ENCODE results near the gene AUP1.
"Not testable (repeated sequence)": the region's sequence is repeated elsewhere in the genome, so short reads cannot be mapped to it uniquely, and the experiment has no call there.

Gene AUP1, protein sequence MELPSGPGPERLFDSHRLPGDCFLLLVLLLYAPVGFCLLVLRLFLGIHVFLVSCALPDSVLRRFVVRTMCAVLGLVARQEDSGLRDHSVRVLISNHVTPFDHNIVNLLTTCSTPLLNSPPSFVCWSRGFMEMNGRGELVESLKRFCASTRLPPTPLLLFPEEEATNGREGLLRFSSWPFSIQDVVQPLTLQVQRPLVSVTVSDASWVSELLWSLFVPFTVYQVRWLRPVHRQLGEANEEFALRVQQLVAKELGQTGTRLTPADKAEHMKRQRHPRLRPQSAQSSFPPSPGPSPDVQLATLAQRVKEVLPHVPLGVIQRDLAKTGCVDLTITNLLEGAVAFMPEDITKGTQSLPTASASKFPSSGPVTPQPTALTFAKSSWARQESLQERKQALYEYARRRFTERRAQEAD

DNA sequence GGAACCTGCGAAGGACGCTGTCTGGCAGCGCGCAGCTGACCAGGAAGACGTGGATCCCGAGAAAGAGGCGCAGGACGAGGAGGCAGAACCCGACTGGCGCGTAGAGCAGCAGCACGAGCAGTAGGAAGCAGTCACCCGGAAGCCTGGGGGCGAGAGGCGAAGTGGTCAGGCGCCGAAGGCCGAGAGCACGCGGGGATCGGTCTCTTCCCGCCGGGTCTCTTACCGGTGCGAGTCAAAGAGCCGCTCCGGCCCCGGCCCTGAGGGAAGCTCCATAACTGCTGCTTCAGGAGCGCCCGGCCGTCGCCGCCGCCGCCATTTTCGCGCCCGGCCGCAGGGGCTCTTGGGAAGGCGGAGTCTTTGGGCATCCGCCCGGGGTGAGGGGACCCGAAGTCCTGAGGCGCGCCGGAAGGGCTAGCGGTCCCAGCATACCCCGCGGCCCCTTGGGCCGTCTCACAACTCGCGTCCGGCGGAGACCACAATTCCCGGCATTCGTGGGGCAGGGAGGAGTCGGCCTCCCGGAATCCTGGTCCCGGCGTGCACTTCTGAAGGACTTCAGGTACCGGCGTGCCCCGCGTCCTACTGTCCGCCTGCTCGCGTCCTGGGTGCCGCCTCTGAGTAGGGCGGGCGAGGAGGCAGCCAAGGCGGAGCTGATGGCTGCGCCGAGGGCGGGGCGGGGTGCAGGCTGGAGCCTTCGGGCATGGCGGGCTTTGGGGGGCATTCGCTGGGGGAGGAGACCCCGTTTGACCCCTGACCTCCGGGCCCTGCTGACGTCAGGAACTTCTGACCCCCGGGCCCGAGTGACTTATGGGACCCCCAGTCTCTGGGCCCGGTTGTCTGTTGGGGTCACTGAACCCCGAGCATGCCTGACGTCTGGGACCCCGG, at the start of gene AUP1, which contains the start of gene HTRA2:
Gene AUP1, minus strand, starts transcription at position 350 of the 882 bp plus-strand sequence. Its CDS starts 77 bp downstream, at position 273.
Gene HTRA2, plus strand, starts transcription at position 577 of the 882 bp plus-strand sequence. Its CDS starts 74 bp downstream, at position 651.
- DNase-seq (ENCODE audit: low read depth, low spot score) = peak; percentile 98

DNA sequence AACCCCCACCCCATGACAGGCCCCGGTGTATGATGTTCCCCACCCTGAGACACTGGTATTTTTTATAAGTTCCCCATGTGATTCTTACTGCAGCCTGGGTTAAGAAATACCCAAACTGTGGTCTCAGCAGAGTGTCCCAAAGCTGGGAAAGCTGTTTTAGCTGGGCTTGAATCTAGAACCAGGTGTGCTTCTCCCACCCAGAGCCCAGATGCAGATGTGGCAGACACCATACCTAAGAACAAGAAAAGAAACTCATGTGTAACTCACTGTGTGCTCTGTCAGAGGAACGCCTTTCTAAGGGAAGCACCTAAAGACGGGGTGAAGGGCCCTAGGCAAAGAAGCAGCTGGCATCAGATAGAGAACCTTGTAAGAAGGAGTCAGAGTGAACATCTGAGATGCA, 48.9 kb upstream of the AUP1 start:
- no peak for DNase-seq (ENCODE audit: low read depth, low spot score)

DNA sequence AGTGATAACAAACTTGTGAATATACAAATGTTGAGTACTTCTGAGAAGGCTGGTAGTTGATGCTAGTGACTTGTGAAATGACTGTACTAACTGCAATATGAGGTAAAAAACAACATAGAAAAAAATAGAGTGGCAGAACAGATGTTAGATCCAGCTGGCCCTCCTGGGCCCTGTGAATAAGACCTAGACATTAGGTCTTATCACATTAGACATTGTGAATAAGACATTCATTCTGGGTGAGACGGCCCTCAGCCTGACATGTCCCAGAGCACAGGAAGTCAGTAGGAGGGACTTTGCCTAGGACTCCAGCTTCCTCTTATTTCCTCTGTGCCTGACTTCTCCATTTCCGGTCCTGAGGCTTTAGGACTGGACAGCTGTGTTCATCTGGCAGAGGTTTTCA, 47.9 kb upstream of the AUP1 start:
- no peak for DNase-seq (ENCODE audit: low read depth, low spot score)

DNA sequence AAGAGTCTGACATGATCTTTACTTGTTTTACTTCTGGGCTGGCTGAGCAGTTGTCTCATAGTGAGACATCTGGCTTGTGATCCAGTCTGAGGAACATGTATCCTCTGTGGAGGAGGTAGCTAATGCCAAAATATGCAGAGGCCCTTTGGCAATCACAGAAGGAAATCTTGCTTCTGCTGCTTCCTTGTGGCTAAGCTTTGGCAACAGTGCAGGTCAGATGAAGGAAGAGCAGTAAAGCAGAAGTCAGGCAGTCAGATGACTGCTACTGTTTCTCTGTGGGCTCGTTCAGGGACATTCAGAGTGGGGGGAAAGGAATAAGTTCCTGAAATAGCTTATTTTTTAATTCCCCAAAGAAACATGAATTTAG, 47.3 kb upstream of the AUP1 start:
- no peak for DNase-seq (ENCODE audit: low read depth, low spot score)

DNA sequence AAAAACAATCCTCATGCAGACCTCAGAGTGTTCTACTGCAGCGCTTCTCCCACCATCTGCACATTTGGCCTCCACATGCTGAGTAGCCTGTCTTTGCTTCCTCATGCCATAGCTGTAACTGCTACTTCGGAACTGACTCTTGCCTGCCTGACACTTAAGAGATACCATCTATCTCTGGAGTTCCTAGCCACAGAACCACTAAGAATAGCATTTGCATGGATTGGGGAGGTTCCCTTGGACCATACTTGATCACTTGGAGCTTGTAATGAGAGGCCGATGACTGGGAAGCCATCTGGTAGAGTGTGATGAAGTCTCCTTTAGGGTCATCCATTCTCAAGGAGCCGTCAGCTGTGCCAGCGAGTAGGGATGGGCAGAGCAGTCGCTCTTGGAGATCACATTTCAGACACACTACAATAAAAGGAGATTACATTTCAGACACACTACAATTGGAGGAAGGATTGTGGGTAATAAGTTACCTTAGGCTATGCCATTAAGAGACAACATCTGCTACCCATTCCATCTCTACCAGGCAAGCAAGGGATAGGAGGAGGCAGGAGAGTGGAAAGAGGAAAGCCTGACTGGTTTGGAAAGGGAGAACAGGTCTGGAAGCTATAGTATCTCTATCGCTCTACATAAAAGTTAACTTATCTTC, 46.8 kb upstream of the AUP1 start:
- DNase-seq (ENCODE audit: low read depth, low spot score) = no peak

DNA sequence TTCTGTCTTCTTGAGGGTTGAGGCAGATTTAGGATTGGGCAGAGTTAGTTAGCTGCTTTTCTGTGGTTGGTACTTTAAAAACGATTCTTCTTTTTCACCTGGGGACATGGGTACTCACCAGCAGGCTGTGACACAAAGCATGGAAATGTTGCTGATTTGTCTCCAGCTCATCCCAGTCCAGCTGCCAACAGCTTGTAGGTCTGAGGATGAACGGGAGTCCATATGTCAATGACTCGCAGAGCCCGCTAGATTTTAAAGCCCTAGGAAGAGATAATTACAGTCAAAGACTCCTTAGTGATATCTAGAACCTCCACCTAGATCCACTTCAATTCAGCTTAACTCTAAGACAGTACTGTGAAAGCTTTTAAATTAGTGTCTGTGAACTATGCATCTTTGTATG, 45.8 kb upstream of the AUP1 start:
- no peak for DNase-seq (ENCODE audit: low read depth, low spot score)

DNA sequence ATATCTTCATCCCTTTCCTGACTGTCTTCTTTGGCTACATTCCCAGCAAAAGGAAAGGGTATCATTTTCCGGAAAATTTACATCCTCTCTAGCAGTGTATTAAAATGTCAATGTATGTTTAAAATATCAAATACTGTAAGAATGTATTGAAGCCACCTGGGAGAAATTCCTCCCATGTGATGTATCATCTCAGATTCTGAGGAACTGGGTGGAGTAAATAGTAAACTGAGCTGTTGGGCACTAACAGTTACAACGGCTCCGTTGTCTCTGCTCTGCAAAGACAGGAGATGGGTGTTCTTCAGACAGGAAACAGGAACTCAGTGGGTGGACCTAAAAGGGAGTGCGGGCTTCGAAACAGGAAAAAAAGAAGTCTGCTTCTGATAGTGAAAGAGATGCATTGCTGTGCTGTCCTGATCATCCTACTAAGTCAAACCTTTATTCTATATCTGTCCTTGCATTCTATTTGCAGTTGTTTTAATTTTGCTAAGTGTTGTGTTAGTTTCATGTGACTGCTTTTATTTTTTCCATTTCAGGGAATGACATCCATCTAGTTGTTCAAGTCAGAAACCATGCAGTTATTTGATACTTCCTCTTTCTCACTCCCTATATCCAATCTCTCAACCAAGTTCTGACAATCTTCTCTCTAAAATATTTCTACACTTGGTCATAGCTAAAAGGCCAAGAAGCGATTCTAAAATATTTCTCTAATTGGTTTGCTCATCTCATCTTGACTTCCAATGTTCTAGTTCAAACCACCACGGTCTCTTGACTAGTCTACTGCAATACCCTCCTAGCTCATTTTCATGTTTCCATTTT, 44.4 kb upstream of the AUP1 start:
- no peak for DNase-seq (ENCODE audit: low read depth, low spot score)

DNA sequence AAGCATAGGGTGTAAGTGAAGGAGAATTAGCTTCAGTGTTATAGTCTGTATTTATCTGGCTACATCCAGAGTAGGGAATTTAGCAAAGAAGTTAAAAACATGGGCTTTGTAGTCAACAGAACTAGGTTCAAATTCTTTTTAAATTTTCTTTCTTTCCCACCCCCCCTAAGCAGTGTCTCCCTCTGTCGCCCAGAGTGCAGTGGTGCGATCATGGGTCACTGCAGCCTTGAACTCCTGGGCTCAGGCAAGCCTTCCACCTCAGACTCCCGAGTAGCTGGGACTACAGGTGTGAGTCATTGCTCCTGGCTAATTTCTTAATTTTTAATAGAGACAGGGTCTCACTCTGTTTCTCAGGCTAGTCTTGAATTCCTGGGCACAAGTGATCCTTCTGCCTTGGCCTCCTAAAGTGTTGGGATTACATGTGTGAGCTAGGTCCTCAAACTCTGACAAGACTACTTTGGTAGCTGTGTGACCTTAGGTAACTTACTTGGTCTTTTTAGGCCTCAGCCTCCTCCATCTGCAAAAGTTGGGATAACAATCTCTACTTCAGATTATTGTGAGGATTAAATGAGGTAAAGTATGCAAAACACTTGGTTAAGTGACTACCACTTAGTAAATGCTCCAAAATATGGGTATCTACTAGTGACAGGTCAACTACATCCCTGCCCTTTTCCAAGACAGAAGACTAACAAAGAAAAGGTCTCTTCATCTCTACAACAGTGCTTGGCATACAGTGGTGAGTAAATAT, 42.8 kb upstream of the AUP1 start:
- DNase-seq (ENCODE audit: low read depth, low spot score) = no peak

DNA sequence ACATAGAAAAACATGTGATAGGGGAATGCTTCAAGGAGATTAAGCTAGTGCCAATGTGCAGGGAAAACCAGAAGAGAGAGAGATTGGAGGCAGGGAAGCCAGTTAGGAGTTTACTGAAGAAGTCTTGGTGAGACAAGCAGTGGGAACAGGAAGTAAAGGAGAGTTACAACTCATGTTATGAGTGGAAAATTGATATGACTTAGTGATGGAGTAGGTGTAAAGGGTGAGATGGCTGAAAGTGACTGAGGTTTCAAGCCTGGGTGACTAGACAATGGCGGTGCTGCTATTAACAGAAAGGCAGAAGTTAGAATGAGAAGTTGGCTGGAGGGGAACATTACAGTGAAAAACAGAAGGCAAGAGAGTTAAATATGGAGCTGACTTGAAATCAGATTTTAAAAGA, 41.6 kb upstream of the AUP1 start:
- DNase-seq (ENCODE audit: low read depth, low spot score) = no peak

DNA sequence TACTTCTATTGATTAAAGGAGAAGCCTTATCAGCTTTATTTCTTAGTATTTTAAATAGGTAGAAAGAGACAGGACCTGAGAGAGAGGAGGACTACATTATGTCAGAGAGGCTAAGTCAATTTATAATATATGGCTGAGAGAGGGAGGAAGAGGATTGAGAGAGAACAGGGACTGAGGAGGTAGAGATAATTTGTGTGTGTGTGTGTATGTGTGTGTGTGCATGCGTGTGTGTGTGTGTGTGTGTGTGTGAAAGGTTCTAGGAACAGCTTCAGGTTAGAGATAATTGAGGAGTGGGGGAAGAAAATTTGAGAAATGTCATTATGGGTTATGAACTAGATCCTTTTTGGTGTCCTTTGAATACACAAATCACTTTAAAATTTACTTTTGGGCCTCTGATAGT, 40.2 kb upstream of the AUP1 start:
- DNase-seq (ENCODE audit: low read depth, low spot score) = no peak

DNA sequence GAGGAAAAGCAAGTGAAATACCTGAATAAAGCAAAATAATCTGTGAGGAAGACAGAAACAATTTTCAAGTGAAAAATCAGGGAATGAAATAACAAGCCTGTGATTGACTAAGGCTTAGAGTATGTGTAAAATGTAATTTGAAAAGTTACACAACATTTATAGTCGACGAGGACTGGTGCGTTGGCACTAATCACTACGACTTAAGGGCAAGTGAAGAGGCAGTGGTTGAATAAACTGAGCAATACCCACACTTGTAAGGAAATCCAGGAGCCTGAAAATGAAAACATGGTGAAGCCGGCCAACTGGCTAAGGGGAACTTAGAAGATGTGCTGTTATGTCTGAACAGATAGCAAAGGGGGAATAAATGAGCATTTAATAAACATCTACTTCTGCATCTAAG, 38.4 kb upstream of the AUP1 start:
- DNase-seq (ENCODE audit: low read depth, low spot score) = no peak

DNA sequence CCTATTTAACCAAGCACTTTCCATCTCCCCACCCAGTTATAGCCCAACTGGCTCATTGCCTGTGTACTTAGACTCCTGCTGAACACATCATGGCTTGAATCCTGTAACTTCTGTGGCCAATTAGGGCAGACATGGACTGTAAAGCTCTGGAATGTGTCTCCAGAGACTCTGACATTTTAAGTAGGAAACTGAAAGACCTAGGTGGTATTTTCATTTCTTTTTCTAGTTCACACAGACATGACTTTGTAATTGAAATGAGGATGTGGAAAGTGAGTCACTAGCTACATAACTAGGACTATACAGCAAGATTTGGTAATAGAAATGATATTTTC, 37.2 kb upstream of the AUP1 start:
- DNase-seq (ENCODE audit: low read depth, low spot score) = no peak

DNA sequence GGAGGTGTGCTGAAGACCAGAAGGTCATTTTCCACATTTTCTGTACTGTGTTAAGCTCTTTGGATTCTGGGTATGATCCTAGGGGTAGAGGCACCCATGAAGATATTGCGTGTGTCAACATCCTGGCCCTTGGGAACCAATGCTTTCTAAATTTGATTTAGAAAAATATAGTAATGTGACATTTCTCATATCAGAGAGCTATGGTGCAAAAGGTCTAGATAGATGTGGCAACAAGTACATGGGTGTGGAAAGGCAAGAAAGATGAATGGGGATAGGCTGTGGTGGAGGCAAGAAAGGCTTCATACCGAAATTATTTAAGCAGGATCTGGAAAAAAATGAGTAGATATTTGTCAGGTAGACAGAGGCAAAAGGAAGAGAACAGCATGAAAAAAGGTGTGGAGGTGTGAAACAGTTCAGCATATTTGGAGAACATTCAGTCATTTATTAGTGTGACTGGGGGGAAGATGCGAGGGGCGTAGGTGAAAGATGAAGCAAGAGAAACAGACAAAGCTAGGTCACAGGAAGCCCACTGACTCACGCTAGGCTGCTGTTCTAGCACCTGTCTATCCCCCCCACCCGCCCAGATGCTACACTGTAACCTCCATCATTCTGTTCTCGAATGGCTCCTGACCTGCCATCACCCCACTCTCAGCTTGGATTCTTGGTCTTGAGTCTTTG, 36.7 kb upstream of the AUP1 start:
- no peak for DNase-seq (ENCODE audit: low read depth, low spot score)

DNA sequence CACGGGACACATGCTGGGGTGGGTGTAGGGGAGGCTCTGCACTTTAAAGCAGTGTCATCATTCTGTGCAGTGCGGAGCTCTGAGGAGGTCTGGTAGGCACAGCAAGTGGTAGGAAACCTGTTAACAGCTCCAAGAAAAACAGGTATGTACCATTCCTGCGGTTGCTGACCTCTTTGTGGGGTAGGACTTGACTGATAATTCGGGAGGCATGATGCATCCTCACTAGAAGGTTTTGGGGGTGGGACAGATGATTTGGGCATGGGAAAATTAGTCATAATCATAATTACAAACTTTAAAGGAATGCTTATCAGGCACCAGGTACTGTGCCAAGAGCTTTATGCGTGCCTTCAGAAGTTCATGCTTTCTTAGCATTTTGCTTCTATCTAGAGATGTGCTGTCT, 34.7 kb upstream of the AUP1 start:
- DNase-seq (ENCODE audit: low read depth, low spot score) = no peak

DNA sequence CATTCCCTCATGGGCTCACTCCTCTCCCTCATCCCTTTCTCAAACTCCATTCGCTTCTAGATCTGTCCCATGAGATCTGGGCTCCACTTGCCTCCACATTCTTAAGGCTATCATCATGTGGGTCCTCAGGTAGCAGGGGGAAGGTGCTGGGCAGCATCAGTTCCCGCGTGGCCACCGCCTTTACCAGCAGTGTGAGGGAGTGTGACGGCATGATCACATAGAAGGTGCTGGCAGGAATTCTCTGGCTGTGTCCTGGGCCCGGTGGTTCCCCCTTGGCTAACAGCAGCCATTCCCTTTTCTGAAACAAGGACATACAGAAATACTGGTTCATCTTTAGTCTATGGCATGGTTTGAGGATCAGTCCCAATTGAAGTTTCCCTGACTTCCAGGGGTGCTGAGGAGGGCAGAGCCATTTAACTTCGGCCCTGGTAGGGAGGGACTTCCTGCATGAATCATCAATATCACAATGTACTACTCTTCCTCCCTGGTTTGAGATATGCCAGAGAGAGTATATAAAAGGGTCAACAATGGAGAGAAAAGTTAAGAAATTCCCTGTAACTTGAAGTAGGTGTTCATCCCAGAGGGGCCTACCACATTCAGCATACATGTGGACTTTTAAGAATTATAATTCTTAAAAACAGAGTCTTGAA, 32.7 kb upstream of the AUP1 start:
- no peak for DNase-seq (ENCODE audit: low read depth, low spot score)

DNA sequence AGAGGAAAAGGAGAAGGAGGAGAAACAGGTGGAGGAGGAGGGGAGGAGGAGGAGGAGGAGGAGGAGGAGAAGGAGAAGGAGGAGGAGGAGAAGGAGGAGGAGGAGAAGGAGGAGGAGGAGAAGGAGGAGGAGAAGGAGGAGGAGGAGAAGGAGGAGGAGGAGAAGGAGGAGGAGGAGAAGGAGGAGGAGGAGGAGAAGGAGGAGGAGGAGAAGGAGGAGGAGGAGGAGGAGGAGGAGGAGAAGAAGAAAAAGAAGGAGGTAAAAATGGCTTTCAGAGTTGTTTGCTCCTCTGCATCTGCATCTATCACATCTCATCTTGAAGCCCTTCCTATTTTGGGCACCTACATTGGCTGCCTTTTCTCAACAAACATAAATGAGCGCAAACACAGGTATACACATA, 31.5 kb upstream of the AUP1 start:
- DNase-seq (ENCODE audit: low read depth, low spot score) = not testable (repeated sequence)

DNA sequence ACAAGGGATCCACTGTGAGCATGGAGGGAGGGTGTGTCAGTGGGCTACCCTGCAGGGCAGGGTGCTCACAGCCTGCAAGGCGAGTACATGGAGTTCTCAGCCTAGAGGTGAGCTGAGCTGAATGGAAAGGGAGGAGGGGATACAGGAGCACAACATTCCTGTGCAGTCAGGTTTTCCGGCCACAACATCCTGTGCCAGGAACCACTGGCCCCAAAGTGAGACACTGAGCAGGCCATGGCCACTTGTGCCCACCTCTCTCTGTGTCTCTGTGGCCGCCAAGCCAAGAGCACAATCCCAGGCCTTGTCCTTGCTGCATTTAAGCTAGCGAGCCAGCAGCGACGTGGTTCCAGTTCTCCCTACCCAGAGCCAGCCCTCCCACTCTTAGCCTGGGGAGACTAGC, 31.1 kb upstream of the AUP1 start:
- DNase-seq (ENCODE audit: low read depth, low spot score) = no peak

DNA sequence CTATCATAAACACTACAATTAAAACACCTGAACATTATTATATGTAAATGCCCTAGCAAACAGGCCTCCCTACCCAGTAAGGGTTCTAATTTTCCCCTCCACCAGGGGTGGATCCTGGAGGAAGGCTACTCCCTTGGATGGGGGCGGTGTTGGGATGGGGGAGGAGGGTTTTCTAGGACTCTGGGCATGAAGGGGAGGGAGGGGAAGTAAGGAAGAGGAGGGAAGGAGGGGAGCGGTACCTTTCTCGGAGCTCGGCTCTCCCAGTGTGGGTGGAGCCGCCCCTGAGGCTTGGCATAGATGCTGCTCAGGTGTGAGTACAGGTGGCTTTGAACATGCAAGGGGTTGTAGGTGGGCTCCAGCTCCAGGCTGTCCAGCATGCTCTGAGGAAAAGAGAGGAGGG, 30.4 kb upstream of the AUP1 start:
- no peak for DNase-seq (ENCODE audit: low read depth, low spot score)

DNA sequence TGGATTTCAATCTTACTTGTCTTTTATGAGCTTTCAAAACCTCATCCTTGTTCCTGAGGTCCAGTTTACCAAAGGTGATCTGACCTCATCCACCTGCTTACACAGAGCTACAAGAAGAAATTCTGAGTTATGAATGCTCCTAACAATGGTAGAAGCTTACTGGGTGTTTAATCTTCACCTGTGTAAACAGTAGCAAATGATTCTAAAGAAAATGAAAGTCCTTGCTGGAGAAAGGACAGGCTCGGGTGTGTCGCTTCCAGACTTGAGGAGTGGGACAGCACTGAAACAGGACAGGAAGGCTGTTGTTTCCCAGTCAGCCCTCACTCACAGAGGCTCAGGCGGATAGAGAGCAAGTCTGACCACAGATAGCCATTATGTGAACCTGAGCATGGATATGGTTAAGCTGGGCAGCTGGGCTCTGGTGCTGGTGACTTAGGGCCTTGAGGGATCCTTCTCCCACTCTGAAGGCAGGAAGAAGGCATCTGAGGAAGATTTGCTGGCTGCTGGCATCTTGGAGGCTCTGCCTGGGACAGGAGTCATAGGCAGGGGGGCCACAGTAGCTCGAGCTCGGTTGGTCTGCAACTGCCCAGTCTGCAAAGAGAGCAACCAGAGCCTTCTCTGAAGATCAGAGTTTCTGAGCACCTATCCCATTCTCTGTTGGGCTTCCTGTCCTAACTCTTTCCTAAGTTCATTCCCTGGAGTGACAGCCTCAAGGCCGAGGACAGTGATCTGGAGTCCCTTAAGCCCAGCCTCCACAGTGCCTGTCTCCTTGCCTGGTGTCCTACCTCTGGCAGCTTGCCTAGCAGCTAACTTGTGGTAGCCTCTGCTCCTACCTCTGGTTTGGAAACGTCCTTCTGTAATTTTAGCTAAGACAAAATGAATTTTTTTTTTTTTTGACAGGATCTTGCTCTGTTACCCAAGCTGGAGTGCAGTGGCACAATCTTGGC, 29.1 kb upstream of the AUP1 start:
- no peak for DNase-seq (ENCODE audit: low read depth, low spot score)
